ELF-1 (cell line): ENCODE measurements around the gene TRAK1.

Source experiments
- DNase-seq: peaks from one replicate; pipeline ENCODE4 v3.0.0-alpha.2; 2016; ENCODE audit warnings: low read depth, low spot score

TRAK1 gene

GRCh38 chr3:42068303-42069088 is 22.7 kb upstream of the TRAK1 start:
- no peak for DNase-seq

- DNase-seq = no peak
Measured at GRCh38 chr3:42070089-42070488, 21.1 kb upstream of the TRAK1 start.

GRCh38 chr3:42070524-42070923 is 20.6 kb upstream of the TRAK1 start:
- DNase-seq = no peak

GRCh38 chr3:42071904-42072812 is 19.0 kb upstream of the TRAK1 start:
- DNase-seq = peak; percentile 78

DNA sequence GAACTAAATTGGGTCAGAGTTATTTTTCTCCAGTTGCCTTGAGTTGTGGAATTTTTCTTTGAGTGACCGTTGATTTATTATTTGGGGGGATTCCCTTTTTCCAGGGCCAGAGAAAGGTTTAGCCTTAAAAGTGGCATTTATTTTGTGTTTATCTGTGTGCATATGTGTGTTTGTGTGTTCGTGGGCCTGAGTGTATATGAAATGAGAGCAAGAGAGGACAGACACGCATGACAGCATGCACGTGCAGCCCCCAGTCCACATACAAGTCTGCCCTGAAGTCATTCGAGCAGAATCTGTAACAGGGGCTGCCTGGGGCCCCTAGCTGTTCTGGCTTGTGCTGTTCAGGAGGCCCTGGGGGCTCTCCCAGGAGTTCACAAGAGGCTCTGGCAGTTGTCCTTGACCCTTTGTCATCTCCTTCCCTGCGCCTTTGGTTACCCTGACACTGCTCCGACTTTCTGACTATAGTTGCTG is 18.3 kb upstream of the TRAK1 start:
- peak; percentile 32 for DNase-seq

GRCh38 chr3:42077785-42078184 is 13.4 kb upstream of the TRAK1 start:
- DNase-seq = no peak

GRCh38 chr3:42078677-42079076 is 12.5 kb upstream of the TRAK1 start:
- peak; percentile 60 for DNase-seq

DNA sequence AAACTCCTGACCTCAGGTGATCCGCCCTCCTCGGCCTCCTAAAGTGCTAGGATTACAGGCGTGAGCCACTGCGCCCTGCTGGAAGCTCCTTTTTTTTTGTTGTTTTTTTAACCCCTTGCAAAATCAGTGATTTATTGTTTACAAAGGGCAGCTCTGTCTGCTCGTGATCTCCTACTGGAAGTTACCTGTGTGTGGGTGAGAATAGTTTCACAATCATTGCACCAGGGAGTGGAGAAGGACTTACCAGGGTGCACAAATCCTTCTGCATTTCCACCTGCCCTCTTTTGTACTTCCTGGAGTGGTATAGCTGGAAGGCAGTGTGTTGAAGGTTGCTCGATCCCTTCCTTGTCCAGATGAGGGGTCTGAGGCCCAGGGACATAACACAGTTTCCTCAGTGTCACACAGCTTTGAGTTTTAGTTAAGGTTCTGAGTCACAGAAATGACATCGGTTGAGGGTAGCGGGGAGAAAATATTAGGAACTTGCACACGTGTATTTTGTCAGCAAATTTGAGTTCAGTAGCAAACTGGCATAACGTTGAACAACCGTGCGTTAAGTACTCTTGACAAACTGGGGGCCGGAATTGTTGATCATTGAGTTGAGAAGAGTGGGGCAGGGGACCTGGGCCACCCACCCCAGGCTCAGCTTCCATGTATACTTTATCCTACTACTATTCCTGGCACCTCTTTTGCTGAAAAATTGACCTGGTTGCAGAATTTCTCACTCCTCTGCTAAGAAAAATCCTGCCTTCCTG is 11.3 kb upstream of the TRAK1 start:
- no peak for DNase-seq

GRCh38 chr3:42080453-42080872 is 10.7 kb upstream of the TRAK1 start:
- DNase-seq = peak; percentile 67

DNA sequence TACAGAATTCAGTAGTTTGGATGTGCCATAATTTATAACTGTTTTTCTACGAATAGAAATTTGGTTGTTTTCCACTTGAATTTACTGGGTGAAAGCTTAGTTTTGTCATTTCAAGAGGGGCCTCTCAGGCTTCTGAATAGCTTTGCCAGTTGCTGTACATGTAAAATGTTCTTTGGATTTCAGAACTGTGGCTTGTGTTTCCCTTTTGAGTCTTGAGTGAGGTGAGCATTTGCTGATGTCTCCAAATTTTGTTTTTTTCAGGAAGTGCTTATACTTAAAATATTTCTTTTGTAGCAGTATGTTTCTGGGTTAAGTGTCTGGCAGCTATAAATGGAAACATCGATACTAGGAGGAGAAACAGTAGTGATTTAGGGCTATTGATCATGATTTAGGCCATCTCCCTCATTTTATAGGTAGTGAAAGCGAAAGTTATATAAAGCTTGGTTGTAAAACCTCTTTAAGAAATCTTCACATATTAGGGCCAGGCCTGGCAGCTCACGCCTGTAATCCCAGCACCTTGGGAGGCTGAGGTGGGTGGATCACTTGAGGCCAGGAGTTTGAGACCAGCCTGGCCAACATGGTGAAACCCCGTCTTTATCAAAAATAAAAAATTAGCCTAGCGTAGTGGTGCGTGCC is 9.2 kb upstream of the TRAK1 start:
- DNase-seq = no peak

- DNase-seq = no peak
Measured at GRCh38 chr3:42084586-42084985, 6.6 kb upstream of the TRAK1 start.

DNA sequence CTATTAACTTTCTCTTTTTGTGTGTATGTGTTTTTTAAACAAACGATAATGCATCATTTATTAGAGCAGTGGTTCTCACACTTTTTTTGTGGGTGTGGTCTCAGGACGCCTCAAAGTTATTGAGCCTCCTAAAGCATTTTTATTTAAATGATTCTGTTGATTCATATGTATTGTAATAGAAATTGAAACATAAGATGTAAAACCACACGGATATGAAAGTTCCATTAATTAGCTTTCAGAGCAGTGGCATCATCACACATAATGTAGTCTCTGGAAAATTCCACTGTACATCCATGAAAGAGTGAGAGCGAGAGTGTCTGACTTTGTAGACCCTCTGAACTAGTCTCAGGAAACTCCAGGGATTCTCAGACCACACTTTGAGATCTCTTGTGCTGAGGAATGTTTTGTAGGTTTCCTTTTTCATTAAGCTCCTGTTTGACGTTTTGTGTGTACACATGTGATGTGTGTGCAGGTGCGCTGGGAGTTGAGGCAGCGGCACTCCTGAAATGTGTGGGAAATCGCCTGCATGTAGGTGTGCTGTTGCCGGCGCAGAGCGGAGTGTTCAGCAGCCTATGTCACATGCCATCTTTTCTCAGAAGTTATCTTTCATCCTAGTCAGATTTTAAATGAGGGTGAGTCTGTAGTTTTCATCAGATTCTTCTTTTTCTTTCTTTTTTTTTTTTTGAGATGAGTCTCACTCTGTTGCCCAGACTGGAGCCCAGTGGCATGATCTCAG is 5.3 kb upstream of the TRAK1 start:
- DNase-seq = no peak

- DNase-seq = no peak
Measured at GRCh38 chr3:42088803-42089530, 2.2 kb upstream of the TRAK1 start.

- no peak for DNase-seq
Measured at GRCh38 chr3:42092006-42092405, 849 bp downstream of the TRAK1 start.

DNA sequence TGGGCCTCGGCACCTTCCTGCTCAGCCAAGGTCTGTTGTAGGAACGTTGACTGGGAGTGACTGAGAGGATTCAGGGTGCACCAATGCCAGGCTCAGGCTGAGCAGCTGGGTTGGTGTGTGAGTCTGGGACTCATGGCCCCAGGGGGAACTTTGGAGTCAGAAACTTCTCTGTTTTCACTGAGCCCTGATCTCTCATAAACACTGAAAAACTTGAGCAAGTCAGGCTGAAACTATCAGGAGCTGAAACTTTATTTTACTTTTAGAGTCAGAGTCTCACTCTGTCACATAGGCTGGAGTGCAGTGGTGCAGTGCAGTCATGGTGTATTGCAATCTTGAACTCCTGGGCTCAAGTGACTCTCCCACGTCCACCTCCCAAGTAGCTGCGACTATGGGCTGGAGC is 3.0 kb downstream of the TRAK1 start:
- DNase-seq = no peak

- no peak for DNase-seq
Measured at GRCh38 chr3:42094691-42095391, 3.7 kb downstream of the TRAK1 start.

GRCh38 chr3:42095540-42095939 is 4.4 kb downstream of the TRAK1 start:
- DNase-seq = no peak

DNA sequence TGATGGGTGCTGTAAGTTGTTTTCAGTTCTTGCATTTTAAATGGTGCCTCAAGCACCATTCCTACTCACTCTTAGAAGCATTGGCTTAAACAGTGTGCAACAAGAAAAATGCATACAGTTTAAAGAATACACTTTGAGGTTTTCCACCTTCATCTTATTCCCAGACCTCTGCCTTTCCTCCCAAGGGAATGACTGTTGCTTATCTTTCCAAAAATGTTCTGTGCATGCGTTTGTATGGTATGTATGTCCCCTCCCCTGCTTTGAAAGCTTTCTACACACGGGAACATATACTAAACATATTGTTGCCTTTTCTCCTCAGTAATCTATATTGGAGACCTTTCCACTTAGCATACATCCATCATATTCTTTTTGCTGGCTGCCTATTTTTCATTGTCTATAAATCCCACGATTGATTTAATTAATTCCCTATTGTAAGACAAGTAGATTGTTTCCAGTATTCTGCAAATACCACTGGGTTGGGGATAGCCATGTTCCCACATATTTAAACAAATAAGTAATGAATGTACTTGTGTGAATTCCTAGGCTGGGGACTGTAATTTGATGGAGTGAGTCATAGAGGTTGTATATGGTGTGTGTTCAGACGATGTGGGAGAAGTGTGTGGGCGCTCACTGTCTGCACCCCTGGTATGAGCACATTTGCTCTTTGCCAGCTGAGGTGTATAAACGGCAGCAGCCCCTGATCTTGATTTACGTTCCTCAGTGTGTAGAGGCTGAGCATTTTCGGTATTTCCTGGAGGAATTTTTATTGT is 5.8 kb downstream of the TRAK1 start:
- DNase-seq = no peak

DNA sequence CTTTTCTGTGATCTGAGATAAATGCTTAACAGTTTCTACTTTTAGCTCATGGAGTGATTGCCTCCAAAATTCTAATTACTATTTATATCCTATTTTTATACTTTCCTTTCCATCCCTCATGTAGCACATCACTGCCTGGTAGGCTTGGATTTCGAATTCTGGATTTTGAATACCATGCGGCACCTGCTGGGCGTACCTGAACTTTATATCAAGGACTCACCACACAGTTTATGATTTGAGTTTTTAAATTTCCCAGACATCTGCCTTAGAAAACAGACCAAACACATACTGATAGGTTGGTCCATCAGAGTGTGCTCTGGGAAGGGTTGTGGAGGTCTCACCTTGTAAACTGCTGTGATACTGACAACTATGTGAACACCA is 6.4 kb downstream of the TRAK1 start:
- no peak for DNase-seq
